RCC 7860 (cell line): ENCODE measurements around the gene RB1.

Source experiments
- DNase-seq: peaks from one replicate; pipeline ENCODE4 v3.0.0-alpha.2; 2015; ENCODE audit warnings: low spot score
- FAIRE-seq: peaks from 2 replicates; lab custom pipeline; 2012; peaks lifted over from hg19 to GRCh38; lab: Jason Lieb, UNC

Gene RB1

DNA sequence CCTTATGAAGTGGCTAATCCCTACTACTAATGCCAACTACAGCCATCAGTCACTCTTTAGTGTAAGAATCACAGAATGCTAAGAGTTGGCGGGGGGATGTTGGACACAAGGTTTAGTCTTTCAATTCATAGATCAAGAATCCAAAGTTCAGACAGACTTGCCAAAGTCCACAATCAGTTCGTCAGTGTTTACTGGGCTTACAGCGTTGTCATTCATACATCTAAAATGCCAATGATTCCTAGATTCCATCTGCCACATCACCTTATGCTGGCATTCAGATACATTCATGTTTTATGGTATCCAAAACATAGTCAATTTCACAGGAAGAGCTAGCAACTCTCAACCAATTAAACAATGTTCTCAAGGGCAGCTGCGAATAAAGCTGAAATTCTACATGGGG, 211.2 kb downstream of the RB1 start:
- FAIRE-seq (no peak), DNase-seq (no peak)

DNA sequence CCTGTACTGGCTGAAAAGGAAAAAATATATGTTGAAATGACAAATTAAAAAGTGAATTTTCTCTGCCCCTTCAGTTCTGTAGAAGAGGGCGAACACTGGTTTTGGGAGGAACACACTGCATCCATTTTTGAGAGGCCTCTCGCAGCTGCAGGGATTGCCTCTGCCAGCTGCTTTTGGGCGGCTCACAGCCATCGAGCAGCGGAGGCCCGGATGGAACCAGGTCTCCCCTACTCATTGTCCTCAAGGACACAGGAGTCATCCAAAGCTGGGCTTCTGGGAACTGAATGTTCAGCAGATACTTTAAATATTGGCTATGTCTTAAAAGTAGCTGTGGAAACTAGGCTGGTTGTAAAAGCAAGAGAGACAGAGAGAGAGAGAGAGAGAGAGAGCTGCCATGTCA, 212.2 kb downstream of the RB1 start:
- FAIRE-seq (no peak), DNase-seq (no peak)

DNA sequence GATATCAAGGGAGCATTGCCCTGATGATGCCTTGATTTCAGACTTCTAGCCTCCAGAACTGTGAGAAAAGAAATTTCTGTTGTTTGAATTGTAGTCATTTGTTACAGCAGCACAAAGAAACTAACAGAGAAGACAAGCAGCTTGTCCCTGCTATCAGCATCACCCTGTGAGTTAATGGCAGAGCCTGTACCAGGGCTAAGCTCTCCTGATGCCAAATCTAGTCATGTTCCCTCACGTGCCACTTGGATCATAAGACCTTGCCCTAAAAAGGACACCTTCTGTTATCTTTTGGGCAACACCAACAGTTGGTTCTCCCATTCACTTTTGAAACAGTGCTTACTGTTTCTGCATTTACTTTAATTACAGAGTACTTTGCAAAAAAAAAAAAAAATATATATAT, 214.5 kb downstream of the RB1 start:
- DNase-seq: no peak
- FAIRE-seq: no peak

DNA sequence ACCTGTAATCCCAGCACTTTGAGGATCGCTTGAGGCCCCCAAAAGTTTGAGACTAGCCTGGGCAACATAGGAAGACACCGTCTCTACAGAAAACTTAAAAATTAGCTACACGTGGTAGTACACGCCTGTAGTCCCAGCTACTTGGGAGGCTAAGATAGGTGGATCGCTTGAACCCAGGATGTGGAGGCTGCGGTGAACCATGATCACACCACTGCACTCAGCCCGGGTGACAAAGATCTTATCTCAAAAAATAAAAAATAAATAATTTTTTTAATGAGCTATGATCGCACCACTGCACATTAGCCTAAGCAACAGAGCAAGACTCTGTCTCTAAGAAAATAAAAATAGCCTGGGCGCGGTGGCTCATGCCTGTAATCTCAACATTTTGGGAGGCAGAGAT, 222.7 kb downstream of the RB1 start:
- no peak for FAIRE-seq

DNA sequence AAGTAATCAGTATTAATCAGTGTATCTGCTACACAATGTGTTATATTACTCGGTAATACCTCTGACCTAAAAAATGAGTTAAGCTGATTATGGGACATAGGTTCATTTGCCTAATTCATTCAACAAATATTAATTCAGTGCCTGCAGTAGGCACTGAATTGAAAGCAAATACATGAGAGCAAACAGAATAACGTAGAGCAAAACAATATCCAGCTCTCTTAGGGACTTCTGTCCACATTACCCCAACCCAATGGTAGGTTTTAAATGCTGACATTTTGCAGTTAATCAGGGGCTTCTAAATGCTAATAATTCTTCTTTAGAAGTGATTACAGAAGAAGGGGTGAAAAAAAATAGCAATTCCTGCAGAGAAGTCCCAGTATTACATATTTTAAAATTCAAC, 224.4 kb downstream of the RB1 start:
- DNase-seq (no peak), FAIRE-seq (no peak)

More for the DNA sequence above, 222.7 kb downstream of the RB1 start:
- DNase-seq: no peak

DNA sequence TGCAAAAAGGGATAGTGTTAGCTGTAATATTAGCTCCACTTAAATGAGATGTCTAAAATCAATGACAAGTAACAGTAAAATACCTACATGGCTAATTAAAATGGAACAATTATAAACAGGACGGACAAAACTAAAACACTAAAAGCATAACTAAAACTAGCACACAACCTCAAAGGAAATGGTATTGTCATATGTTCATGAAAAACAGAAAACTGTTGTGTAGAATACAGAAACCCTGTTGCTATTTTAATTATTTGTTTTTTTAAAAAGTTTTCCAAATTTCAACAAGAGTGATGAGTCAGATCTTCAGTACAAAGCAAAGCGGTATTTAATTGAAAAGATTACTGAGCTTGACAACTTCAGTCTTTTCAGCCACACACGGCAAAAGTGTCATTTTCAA, 225.2 kb downstream of the RB1 start:
- DNase-seq (no peak), FAIRE-seq (no peak)

DNA sequence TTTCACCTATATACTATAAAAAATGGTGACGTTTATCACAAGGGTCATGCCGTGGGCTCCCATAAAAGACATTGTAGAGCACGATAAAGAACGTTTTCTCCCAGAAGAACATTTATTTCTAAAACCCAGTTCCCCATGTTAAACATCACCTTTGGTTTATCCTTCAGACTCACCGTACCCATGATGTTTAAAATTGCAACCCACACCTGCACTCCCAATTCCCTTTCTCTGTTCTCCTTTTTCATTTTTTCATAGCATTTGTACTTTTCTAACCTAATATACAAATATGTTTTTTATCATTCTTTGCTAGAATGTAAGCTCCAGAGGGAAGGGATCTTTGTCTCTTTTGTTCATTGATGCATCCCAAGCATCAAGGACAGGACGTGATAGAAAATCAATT, 227.3 kb downstream of the RB1 start:
- FAIRE-seq (no peak), DNase-seq (no peak)
